ENCODE results near the gene STK32C.
A peak's percentile ranks its signal among the peaks of the same experiment; 100 is the strongest.

STK32C gene

GRCh38 chr10:132264306-132264950 lies 43.3 kb downstream of the STK32C start:
- no peak for DNase-seq

GRCh38 chr10:132263866-132264265 lies 43.9 kb downstream of the STK32C start:
- DNase-seq: no peak

DNA sequence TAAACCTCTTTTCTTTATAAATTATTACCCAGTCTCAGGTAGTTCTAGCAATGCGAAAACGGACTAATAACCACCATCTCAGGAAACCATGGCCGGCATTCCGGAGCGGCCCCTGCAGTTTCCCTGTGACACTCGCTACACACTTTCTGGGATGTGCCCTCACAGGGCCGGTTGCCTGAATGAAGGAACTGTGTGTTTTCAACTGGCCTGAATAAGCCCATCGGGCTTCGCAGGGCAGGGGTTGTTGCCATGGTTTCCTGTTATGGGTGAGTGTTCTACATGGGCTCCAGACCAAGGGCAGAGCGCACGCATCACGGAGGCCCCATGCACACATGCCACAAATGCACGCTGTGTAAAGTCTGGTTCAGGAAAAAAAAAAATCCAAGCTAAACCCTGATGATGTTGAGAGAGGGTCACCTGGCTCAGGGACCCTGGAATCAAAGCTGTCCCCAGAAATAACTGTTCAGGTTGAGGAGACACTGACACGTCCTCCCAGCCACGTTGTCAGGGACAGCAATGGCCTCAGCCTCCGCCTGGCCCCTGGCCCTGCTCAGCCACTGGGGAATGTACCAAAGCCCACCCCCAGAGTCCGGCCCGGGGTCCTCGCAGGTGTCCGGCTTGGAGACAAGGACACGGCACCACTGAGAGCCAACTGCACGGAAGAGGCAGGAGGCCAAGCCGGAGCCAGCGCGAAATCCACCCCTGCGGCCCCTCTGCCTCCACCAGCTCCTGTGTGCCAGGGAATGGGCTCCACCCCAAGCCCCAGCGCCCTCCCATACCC lies 47.9 kb downstream of the STK32C start:
- no peak for DNase-seq

GRCh38 chr10:132258423-132258822 lies 49.3 kb downstream of the STK32C start:
- DNase-seq: no peak

- no peak for DNase-seq
Measured at GRCh38 chr10:132257907-132258306, 49.8 kb downstream of the STK32C start.

DNA sequence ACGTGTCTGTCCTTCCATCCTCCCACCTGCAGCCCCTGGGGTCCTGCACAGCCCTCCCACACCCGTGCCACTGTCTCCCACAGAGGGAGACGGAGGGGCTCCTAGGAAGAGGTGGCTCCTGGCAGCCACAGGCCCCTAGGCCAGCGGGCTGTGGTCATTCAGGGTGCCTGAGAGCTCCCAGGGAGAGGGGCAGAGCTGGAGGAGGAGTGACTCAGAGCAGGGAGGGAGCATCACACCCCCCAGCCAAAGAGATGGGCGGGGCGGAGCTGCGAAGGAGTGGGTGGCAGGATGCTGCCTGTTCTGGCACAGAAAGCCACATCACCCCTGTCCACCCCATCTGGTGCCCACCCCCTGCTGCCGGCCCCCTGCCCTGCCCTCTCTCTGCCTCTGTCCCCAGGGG lies 50.5 kb downstream of the STK32C start:
- peak; percentile 29 for DNase-seq

- DNase-seq: no peak
Measured at GRCh38 chr10:132256866-132257265, 50.9 kb downstream of the STK32C start.

GRCh38 chr10:132255489-132256344 lies 52.0 kb downstream of the STK32C start:
- DNase-seq: no peak

DNA sequence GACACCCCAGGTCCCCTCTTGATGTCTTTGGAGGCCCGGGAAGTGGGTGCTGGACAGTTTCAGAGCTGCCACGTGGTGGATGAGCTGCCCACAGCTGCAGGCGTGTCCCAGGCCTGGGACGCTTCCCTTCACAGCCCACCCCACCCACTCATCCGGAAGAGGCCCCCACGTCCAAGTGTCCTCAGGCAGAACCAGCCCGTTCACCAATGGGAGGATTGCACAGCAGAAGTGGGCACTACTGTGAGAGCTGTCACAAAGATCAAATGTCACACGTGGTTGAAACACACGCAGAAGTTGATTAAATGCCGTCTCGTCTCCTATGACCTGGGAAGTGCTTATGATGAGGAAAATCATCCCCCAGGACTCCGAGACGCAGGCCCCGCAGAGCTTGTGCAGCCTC lies 52.9 kb downstream of the STK32C start:
- DNase-seq: peak; percentile 7

DNA sequence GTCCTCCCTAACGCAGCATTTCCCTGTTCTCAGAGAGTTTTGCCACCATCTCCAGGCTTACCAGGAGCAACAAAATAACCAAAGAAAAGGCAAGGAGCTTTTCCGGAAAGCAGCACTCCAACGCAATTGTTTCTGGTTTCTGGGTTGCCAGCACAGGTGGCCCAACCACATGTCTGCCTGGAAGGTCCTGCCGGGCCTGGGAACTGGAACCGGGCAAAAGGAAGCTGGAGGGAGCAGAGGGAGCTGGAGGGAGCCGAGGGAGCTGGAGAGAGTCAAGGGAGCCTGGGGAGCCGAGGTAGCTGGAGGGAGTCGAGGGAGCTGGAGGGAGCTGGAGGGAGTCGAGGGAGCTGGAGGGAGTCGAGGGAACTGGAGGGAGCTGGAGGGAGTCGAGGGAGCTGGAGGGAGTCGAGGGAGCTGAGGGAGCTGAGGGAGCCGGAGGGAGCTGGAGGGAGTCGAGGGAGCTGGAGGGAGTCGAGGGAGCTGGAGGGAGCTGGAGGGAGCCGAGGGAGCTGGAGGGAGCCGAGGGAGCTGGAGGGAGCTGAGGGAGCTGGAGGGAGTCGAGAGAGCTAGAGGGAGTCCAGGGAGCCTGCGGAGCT lies 54.6 kb downstream of the STK32C start:
- no peak for DNase-seq

DNA sequence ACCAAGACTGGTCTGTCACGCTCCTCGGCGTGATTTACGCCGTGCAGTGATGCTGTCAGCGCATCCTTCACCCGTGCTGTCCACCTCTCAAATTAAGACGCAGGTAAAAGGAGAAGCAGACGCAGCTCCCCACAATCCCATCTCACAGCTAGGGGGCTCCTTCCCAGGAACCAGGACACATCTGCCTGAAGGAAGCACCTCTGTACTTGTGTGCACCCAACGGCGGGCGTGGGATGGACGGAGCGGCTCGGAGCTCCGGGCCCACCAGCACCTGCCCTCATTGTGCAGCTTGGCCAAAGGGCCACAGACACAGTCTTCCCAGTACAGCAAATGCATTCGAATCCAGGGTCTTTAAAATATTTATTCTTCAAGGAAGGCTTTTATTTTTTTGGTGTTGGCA lies 55.3 kb downstream of the STK32C start:
- DNase-seq: no peak

DNA sequence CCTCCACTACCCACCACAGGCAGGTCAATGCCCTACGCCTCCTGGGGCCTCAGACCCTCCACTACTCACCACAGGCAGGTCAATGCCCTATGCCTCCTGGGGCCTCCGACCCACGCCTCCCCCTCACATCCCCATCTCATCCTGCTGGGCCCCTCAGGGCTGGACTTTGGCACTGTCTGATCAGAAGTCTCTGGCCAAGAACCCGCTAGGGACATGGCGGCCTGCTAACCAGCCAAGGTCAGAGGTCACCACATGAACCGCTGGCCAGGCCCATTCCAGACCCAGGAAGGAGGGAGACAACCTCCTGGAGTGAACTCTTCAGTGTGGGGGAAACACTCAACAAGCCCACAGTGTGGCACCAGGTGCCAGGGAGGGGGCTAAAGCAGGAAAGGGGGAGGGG lies 55.8 kb downstream of the STK32C start:
- no peak for DNase-seq

DNA sequence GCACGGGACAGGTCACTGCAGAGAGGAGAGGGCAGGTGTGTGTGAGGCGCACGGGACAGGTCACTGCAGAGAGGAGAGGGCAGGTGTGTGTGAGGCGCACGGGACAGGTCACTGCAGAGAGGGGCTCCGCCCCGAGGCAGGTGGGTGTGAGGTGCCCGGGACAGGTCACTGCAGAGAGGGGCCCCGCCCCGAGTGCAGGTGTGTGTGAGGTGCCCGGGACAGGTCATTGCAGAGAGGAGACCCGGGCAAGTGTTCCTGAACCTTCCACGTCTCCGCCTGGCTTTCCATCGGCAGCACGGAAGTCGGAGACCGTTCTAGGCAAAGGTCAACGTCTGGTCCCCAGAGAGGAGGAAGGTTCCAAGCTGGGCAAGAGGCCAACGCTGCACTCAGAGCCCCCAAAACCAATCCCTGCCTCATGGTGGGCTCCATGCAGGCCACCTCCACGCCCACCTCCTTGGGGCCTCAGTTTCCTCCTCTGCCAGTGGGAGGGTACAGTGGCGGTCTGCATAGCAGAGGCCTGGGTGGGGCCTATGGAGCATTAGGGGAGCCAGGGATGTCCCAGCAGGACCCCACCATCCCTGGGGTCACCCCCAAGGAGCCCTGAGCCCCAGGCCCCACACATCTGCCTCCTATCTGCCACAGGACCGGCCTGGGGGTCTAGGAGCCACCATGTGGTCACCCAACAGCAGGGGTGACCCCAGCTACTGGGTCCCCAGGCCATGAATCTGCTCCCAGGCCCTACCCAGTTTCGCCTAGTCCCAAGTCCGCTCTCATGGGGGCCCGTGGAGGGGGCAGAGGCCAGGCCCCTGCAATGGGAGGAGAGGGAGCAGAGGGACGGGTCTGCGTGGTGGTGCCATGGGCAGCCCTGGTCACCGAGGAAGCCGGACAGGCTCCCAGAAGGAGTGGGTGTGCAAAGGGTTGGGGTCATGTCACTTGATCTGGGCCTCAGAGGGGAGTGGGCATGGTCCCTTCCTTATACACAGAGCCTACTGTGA lies 57.0 kb downstream of the STK32C start:
- no peak for DNase-seq

- no peak for DNase-seq
Measured at GRCh38 chr10:132249824-132250375, 57.9 kb downstream of the STK32C start.

GRCh38 chr10:132249226-132249724 lies 58.5 kb downstream of the STK32C start:
- DNase-seq: no peak

GRCh38 chr10:132248455-132249225 lies 59.1 kb downstream of the STK32C start:
- peak; percentile 7 for DNase-seq

- DNase-seq: no peak
Measured at GRCh38 chr10:132247943-132248342, 59.8 kb downstream of the STK32C start.

GRCh38 chr10:132246296-132246695 lies 61.5 kb downstream of the STK32C start:
- no peak for DNase-seq

GRCh38 chr10:132245056-132245455 lies 62.7 kb downstream of the STK32C start:
- no peak for DNase-seq

DNA sequence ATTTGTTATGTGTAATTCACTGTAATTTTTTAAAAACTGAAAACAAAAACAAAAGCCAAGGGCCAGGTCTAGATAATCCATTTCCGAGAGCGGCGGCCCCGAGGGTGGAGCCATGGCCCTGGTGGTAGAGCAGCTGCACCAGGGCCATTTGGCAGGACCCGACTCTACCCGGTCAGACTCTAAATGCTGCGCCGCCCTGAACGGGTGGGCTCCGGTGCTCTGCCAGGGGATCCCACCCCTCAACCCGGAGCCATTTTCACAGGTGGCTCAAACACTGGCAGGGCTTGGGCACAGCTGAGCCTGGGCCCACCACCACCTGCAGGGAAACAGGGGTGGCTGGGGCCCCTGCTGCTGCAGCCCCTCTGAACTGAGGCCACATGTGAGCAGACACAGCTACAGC lies 64.1 kb downstream of the STK32C start:
- no peak for DNase-seq

DNA sequence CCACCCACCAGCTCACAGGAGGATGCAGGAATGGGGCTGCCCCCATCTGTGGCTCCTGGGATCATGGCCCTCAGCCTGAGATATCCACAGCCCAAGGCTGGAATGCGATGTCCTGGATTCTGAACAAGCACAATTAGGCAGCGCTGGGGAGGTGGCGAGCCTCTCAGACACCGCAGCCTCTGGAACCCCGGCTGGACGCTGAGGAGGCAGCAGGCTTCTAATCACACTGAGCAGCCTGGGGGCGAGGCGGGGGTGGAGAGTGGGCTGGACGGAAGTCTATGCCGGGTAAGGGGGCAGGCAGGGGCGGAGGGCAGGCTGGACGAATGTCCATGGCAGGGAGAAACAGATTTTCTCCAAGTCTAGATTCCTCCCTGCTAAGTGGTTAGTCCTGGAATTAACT lies 64.6 kb downstream of the STK32C start:
- DNase-seq: no peak
